GM21723 (cell line): Measurements from ENCODE around the gene KMT5C.

ENCODE experiments used
- ATAC-seq: cut with Tn5 transposase; IDR thresholded peaks from one replicate; pipeline ENCODE4 v1.9.1; 2021; ENCODE audit warnings: mild to moderate bottlenecking, moderate library complexity; ENCODE audit not compliant: unreplicated experiment

The KMT5C gene

GRCh38 chr19:55345818-55346724 is 6.4 kb downstream of the KMT5C start:
- ATAC-seq: no peak

- no peak for ATAC-seq
These were observed 7.2 kb downstream of the KMT5C start for GRCh38 chr19:55346725-55347441.

- no peak for ATAC-seq
These were observed 7.8 kb downstream of the KMT5C start for GRCh38 chr19:55347442-55348009.

GRCh38 chr19:55348317-55349034 is 8.8 kb downstream of the KMT5C start:
- no peak for ATAC-seq

- ATAC-seq: no peak
These were observed 11.1 kb downstream of the KMT5C start for GRCh38 chr19:55350620-55351315.

- no peak for ATAC-seq
These were observed 12.4 kb downstream of the KMT5C start for GRCh38 chr19:55352040-55352439.

- no peak for ATAC-seq
These were observed 13.0 kb downstream of the KMT5C start for GRCh38 chr19:55352549-55353145.

GRCh38 chr19:55353356-55353802 is 13.7 kb downstream of the KMT5C start:
- no peak for ATAC-seq

- peak; percentile 68 for ATAC-seq
These were observed 14.4 kb downstream of the KMT5C start for GRCh38 chr19:55353803-55354697.

GRCh38 chr19:55354698-55355212 is 15.1 kb downstream of the KMT5C start, which contains the start of gene COX6B2:
TSS of gene COX6B2 (minus strand) at chr19:55354719. CDS start at chr19:55354521, 198 bp downstream.
- no peak for ATAC-seq

GRCh38 chr19:55355213-55355821 is 15.6 kb downstream of the KMT5C start:
- ATAC-seq: no peak

- ATAC-seq: no peak
These were observed 18.8 kb downstream of the KMT5C start for GRCh38 chr19:55358493-55358892.

GRCh38 chr19:55358943-55359908 is 19.6 kb downstream of the KMT5C start:
- ATAC-seq: no peak

- no peak for ATAC-seq
These were observed 21.2 kb downstream of the KMT5C start for GRCh38 chr19:55360902-55361301.

GRCh38 chr19:55362174-55362989 is 22.7 kb downstream of the KMT5C start:
- no peak for ATAC-seq
